AG20443 (cell line): ENCODE measurements around the gene MPV17L2.

Source experiments
- DNase-seq: peaks from one replicate; pipeline ENCODE4 v3.0.0; 2012; ENCODE audit warnings: low spot score, mixed read lengths

The MPV17L2 gene

DNA sequence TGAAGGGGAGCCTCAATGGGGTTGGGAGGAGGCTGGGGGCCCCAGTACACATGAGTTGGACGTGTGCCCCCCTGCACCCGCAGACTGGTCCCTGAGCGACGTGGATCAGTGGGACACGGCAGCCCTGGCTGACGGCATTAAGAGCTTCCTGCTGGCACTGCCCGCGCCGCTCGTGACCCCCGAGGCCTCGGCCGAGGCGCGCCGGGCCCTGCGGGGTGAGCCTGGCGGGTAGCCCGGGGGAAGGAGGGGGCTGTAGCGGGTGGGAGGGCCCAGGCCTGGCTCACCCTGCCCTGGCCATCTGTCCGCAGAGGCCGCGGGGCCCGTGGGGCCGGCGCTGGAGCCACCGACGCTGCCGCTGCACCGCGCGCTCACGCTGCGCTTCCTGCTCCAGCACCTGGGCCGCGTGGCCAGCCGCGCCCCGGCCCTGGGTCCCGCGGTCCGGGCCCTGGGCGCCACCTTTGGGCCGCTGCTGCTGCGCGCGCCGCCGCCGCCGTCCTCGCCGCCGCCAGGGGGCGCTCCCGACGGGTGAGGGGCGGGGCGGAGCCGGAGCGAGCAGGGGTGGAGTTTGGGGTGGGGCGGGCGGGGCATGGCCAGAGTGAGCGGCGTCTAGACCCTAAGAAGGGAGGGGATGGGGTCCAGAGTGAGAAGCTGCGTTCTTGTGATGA is 31.9 kb upstream of the MPV17L2 start:
- DNase-seq: peak; percentile 96

- no peak for DNase-seq
Measured at GRCh38 chr19:18161636-18162002, 31.4 kb upstream of the MPV17L2 start.

DNA sequence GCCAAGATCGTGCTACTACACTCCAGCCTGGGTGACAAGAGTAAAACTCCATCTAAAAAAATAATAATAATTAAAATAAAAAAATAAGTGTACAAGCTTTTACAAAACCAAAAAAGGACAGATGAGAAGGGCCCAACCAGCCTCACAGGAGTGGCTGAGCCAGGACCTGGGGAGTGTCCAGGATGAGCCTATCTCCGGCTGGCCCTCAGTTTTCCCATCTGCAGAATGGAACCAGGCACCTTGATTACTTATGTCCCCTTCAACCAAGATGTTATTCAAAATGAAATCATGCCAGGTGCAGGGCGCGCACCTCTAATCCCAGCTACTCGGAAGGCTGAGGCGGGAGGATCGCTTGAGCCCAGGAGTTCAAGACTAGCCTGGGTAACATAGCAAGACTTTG is 28.9 kb upstream of the MPV17L2 start:
- no peak for DNase-seq

DNA sequence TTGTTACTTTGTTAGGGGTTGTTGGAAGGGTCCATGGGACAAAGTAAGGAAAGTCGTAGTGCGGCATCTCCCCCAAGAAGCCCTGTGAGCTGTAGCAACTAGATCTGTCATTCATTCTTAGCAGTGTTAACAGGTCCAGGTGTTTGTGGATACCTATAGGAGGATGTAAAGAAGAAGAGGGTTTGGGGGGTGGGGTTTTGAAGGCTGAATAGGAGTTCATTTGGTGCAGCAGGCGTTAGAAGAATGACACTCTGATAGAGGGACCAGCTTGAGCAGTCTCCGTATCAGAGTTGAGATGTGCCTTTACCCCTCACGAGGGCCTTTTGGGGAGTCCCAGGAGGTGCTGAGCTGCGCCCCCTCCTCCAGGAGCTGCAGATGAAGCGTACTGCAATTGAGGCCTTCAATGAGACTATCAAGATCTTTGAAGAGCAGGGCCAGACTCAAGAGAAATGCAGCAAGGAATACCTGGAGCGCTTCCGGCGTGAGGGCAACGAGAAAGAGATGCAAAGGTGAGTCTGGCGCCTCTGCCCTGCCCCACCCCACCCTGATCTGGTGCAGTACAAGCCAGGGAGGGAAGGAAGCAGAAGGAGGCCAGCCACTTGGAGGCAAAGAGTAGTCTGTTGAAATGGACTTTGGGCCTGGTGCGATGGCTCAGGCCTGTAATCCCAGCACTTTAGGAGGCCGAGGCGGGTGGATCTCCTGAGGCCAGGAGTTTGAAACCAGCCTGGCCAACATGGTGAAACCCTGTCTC is 27.0 kb upstream of the MPV17L2 start:
- DNase-seq: no peak

DNA sequence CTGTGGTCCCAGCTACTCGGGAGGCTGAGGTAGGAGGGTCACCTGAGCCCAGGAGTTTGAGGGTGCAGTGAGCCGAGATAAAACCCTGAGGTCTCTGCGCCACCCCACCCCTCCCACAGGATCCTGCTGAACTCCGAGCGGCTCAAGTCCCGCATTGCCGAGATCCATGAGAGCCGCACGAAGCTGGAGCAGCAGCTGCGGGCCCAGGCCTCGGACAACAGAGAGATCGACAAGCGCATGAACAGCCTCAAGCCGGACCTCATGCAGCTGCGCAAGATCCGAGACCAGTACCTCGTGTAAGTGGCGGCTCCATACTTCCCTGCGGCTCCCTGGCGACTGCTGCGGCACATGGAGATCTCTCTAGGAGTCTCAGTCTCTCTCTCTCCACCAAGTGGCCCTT is 26.0 kb upstream of the MPV17L2 start:
- DNase-seq: no peak

GRCh38 chr19:18167975-18168645 is 24.9 kb upstream of the MPV17L2 start:
- DNase-seq: peak; percentile 90

DNA sequence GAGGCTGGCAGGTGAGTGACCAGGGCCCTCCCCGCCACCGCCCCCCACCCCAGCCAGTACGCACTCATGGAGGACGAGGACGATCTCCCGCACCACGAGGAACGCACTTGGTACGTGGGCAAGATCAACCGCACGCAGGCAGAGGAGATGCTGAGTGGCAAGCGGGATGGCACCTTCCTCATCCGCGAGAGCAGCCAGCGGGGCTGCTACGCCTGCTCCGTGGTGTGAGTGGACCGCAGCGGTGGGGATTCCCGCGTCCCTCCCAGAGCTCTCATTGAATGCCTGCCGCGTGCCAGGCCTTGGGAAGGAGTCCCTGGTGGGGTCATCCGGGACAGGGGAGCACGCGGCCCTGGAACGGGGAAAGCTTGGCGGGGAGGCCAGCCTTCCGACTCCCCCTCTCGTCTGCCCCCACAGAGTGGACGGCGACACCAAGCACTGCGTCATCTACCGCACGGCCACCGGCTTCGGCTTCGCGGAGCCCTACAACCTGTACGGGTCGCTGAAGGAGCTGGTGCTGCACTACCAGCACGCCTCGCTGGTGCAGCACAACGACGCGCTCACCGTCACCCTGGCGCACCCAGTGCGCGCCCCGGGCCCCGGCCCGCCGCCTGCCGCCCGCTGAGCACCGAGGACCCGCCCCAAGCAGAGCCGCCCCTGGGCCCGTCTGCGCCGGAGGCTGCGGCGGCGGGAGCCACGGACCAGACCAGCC is 24.2 kb upstream of the MPV17L2 start:
- DNase-seq: no peak

GRCh38 chr19:18170714-18171255 is 22.2 kb upstream of the MPV17L2 start:
- DNase-seq: no peak

DNA sequence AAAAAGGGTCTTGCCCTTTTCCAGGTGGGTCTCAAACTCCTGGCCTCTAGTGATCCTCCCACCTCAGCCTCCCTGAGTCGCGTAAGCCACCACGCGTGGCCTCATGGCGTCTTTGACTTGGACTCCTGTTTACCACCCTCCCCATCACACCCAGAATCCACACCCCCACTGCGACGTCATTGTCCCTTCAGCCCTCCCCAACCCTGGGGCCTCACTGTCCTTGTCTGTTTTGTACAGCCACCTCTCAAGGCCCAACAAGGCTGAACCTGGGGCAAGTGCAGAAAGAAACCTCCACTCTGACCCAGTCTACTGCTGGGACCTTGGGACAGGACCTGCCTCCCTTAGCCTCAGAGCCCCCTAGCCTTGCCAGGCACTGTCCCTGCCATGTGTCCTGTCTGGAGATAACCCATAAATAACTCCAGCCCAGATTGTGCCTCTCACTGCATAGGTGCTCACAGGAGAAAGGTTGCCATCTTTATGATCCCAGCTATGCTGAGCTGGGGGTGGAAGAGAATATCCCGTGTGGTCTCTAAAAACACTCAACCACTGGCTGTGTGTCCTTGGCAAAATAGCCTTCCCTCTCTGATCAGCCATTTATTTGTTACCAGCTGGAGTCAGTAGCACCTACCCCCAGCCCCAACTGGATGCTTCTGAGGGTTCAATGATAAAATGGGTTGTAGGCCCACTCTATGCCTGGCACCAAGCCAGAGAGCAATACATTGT is 21.3 kb upstream of the MPV17L2 start:
- DNase-seq: no peak

DNA sequence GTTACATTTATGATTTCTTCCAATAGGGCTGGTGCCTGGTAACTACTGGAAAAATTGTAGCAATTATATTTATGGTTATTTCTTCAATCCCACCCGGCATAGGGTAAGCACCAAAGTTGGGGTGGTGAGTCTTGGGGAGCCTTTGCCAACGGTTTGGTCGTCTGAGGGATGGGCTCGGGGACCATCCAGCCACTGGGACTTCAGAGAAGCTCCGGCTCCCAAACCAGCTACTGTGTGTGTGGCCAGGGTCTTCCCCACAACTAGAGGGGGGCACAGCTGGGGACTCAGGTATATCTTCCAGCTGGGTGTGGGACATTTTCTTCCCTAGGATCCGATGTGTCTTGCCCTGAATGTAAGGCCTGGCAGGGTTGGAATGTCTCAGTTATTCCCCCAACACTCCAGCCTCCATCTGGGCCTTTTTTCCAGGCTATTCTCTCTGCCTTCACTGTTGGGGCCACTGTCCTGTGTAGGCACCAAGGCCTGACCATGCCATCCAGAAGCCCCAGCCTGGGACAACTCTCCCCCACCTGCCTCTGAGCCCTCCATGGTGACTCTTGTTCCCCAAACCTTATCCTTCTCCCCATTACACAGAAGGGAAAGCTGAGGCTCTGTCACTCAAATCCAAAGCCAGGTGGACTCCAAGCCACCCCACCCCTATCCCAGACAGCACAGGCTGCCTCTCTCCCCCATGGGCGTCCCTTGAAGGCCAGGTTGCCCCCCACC is 20.5 kb upstream of the MPV17L2 start:
- DNase-seq: no peak

GRCh38 chr19:18173054-18173571 is 19.9 kb upstream of the MPV17L2 start:
- peak; percentile 63 for DNase-seq

DNA sequence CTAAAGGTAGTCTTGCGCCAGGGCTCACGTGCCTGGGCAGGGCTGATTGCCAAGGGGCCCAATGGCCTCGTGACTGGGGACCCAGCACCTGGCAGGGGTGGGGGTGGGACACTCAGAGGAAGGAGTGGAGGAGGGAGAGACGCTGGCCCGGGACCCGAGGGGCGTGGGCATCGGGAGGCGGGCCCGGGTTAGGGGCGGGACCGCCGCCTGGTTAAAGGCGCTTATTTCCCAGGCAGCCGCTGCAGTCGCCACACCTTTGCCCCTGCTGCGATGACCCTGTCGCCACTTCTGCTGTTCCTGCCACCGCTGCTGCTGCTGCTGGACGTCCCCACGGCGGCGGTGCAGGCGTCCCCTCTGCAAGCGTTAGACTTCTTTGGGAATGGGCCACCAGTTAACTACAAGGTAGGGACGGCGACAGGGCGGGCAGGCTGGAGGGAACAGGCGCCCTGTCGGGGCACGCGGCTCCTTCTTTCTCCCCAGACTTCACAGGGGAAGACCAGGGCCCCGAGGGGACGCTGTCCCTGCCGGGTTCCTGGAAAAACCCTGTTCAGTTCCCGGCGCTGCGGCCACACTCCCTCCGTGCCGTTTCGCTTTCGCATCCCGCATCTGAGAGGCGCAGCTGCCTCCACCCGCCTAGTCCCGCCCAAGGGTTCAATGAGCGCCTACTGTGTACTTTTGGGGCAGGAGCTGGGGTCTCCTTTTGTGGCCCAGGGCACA is 19.3 kb upstream of the MPV17L2 start, which contains the start of gene IFI30:
Gene IFI30 (plus strand): TSS at position 242 of the 717 bp plus-strand sequence. CDS start 29 bp downstream, at position 271.
- DNase-seq: peak; percentile 89

DNA sequence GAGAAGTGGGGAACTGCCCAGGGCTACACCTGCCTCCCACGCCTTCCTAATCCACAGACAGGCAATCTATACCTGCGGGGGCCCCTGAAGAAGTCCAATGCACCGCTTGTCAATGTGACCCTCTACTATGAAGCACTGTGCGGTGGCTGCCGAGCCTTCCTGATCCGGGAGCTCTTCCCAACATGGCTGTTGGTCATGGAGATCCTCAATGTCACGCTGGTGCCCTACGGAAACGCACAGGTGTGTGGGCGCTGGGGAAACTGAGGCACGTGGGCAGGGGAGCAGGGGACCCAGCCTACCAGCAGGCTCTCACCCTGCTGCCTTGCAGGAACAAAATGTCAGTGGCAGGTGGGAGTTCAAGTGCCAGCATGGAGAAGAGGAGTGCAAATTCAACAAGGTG is 18.0 kb upstream of the MPV17L2 start:
- no peak for DNase-seq

- no peak for DNase-seq
Measured at GRCh38 chr19:18176367-18177310, 16.4 kb upstream of the MPV17L2 start.

DNA sequence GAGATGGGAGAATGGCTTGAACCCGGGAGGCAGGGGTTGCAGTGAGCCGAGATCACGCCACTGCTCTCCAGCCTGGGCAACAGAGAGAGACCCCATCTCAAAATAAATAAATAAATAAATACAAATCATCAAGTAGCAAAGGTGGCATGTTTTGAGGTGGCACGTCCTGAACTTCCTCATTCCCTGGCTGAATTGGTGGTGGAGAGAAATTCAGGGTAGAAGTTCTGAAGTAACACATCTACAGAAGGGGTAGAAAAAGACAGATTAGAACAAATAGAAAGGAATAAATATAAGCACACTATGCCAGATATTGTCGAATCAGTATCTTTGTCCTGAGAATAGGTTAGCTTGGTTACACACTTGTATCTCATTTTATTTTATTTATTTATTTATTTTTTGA is 13.1 kb upstream of the MPV17L2 start:
- no peak for DNase-seq

GRCh38 chr19:18183529-18183928 is 9.5 kb upstream of the MPV17L2 start:
- DNase-seq: no peak

DNA sequence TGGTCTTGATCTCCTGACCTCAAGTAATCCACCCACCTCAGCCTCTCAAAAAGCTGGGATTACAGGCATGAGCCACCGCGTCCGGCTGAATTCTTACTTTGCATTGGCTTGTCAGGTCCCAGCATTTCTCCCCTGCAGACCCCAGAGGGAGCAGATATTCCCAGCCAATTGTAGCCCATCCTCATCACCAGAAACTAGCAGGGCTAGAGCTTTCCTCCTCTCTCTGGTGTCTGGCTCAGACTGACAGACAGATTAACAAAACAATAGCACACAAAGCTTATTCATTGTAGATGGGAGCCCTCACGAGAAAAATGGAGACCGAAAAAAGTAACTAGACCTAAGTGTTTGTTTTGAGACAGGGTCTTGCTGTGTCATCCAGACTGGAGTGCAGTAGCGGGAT is 7.5 kb upstream of the MPV17L2 start:
- DNase-seq: no peak

DNA sequence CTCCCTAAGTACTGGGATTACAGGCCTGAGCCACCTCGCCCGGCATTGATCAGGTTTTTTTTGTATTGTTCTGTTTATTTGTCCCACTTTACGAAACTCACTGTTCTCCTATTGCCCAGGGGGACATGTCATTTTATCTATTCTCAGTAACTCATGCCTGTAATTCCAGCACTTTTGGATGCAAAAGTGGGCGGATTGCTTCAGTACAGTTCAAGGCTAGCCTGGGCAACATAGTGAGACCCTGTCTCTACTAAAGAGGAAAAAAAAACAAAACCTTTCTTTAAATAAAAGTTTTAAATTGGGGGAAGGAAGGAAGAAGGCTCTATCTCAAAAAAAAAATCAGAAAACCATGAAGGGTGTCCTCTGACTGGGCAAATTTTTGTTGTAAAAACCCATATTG is 2.7 kb upstream of the MPV17L2 start:
- no peak for DNase-seq

- DNase-seq: no peak
Measured at GRCh38 chr19:18191640-18192062, 1.4 kb upstream of the MPV17L2 start.
